Suprapubic skin (tissue), 4 donors: ENCODE measurements around the gene RFX8. TPM values are rescaled to one million over a fixed set of nuclear protein-coding genes. Genes with fewer than 3 reads are reported as not detected.

Experiments used
- DNase-seq, 2 donors: peaks; one replicate each; pipeline ENCODE4 v3.0.0-alpha.2; 2019; ENCODE audit warnings: low spot score in 2 of 2
- H3K27ac ChIP-seq: fragments of 200-600 bp; sonication (generic); one replicate; pipeline ENCODE4 v1.5.1; 2019
- H3K27me3 ChIP-seq: fragments of 200-600 bp; sonication (generic); one replicate; pipeline ENCODE4 v1.5.1; 2019
- H3K36me3 ChIP-seq: fragments of 200-600 bp; sonication (generic); one replicate; pipeline ENCODE4 v1.5.1; 2019
- H3K4me1 ChIP-seq: fragments of 200-600 bp; sonication (generic); one replicate; pipeline ENCODE4 v1.5.1; 2019
- H3K4me3 ChIP-seq: fragments of 200-600 bp; sonication (generic); one replicate; pipeline ENCODE4 v1.5.1; 2019; ENCODE audit warnings: mild to moderate bottlenecking
- H3K9me3 ChIP-seq: fragments of 200-600 bp; sonication (generic); one replicate; pipeline ENCODE4 v1.5.1; 2019
- EP300 ChIP-seq: sonication (generic); formaldehyde crosslinking; IDR thresholded peaks from one replicate; pipeline ENCODE4 v1.6.1; 2017; ENCODE audit warnings: antibody characterized with exemption
- POLR2A ChIP-seq, 2 donors: fragments of 450-650 bp; IDR thresholded peaks; one replicate each; pipeline ENCODE4 v1.6.1; 2017; ENCODE audit warnings: antibody characterized with exemption in 2 of 2, mild to moderate bottlenecking in 2 of 2, moderate library complexity in 2 of 2
- POLR2AphosphoS5 ChIP-seq, 3 donors: sonication (generic); formaldehyde crosslinking; IDR thresholded peaks; one replicate each; pipeline ENCODE4 v1.6.1; 2017; ENCODE audit warnings: antibody characterized with exemption in 3 of 3
- WGBS: methylation state at CpG from one replicate; pipeline ENCODE4 v1.1.5; 2018; 5-methylcytosine and 5-hydroxymethylcytosine counted together
- total RNA-seq, 4 donors: library from RNA; depleted of rRNA; stranded (reverse); fragments of >200 nt; gene quantifications; one replicate each; pipeline ENCODE4 v1.1.0, GENCODE V29; 2016
- TF ChIP-seq, protein P1 (sequence below), 2 donors: fragments of 200-600 bp in 1 of 2; fragments of 450-650 bp in 1 of 2; sonication (generic) in 1 of 2; IDR thresholded peaks; one replicate each; pipeline ENCODE4 v1.5.1; 2016 to 2019; ENCODE audit warnings: antibody characterized with exemption in 2 of 2, mild to moderate bottlenecking in 1 of 2, moderate library complexity in 1 of 2

Gene RFX8
- total RNA-seq, 4 donors from 2014 or later: 0.70 TPM; not detected in 3

DNA sequence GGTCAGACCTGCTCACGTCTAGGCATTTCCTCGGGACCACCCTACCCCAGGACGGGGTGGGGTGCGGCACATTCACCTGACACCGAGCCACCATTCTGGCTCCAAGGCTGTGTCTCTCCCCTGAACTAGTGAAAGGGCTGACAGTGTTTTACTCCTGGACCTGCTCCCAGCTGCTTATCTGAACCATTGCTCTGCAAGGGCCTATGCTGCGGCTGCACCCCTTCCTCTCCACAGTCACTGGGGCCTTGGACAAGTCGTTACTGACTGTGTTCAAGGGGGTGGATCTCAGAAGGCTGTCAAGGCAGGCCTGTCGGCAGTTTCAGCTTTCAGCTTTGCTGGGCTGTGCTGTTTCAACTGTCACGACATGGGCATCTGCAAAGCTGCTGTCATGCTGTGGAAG lies 99.3 kb downstream of the RFX8 start:
- H3K27me3 ChIP-seq: no peaks in the 10 kb centered on the region
- WGBS: 73% methylated on average over 6 of the region's 9 CpGs

DNA sequence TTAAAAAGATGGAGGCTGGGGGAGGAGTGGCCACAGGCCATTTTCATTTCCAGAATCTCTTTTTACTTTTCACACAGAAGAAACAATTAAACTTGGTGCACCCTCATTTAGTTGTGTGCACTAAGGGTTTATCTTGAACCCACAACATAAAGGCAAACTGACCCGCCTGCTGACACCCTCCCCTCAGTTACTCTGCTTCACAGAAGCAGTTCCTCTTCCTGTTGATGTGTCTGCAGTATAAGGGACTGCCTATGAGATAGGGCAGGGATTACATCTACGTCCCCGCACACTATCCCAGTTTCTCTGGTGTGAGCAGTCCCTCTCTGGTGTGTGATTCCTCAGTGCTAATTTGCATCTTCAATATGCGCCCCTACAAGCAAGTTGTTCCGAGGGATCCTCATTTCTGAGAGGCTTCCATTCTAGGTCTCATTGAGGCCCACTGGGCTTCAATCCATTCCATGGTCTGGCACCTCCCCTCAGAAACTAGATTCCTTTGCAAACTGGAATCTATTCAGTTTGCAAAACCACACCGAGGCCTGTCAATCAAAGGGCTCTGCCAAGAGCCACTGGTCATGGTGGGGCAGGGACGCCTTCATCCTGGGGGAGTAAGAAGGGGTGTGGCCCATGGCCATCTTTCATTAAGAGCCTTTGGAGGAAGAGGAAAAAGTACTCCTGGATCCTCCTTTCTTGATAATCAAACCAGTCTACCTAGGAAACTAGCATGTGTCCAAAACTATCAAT lies 99.9 kb downstream of the RFX8 start:
- DNase-seq: no peak
- 84% methylated on average over 7 of the region's 7 CpGs for WGBS
- no peaks in the 10 kb centered on the region for H3K36me3 ChIP-seq
- H3K27ac ChIP-seq: no peak overlapping the region
- no peaks in the 10 kb centered on the region for H3K27me3 ChIP-seq
- H3K9me3 ChIP-seq: no peaks in the 10 kb centered on the region
- no peak overlapping the region for H3K4me3 ChIP-seq
- H3K4me1 ChIP-seq: no peaks in the 10 kb centered on the region
- TF ChIP-seq EP300 (no peak), POLR2A (IDR thresholded peaks at IDR 0.05) (no peak), POLR2AphosphoS5 (IDR thresholded peaks at IDR 0.05) (no peak)
- TF ChIP-seq, protein P1, sequence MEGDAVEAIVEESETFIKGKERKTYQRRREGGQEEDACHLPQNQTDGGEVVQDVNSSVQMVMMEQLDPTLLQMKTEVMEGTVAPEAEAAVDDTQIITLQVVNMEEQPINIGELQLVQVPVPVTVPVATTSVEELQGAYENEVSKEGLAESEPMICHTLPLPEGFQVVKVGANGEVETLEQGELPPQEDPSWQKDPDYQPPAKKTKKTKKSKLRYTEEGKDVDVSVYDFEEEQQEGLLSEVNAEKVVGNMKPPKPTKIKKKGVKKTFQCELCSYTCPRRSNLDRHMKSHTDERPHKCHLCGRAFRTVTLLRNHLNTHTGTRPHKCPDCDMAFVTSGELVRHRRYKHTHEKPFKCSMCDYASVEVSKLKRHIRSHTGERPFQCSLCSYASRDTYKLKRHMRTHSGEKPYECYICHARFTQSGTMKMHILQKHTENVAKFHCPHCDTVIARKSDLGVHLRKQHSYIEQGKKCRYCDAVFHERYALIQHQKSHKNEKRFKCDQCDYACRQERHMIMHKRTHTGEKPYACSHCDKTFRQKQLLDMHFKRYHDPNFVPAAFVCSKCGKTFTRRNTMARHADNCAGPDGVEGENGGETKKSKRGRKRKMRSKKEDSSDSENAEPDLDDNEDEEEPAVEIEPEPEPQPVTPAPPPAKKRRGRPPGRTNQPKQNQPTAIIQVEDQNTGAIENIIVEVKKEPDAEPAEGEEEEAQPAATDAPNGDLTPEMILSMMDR (IDR thresholded peaks at IDR 0.05): no peak

More for the DNA sequence above, 99.3 kb downstream of the RFX8 start:
- DNase-seq: no peak
- no peaks in the 10 kb centered on the region for H3K36me3 ChIP-seq
- H3K9me3 ChIP-seq: no peaks in the 10 kb centered on the region
- H3K27ac ChIP-seq: no peak overlapping the region
- H3K4me3 ChIP-seq: no peak overlapping the region
- TF ChIP-seq, protein P1 (IDR thresholded peaks at IDR 0.05): no peak
- TF ChIP-seq POLR2A (IDR thresholded peaks at IDR 0.05): no peak
- no peak for TF ChIP-seq EP300
- no peak for TF ChIP-seq POLR2AphosphoS5 (IDR thresholded peaks at IDR 0.05)
- H3K4me1 ChIP-seq: no peaks in the 10 kb centered on the region

DNA sequence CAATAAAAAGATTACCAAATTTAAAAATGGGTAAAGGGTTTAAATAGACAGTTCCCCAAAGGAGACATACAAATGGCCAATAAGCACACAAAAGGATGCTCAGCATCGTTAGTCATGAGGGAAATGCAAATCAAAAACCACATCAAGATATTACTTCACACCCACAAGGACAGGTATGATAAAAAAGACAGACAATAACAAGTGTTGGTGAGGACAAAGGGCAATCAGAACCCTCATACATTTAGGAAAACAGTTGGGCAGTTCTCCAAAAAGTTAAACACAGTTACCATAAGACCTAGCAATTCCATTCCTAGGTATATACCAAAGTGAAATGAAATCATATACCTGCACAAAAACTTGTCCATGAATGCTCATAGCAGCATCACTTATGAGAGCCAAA lies 102.1 kb downstream of the RFX8 start:
- WGBS: 81% methylated on average over 1 of the region's 1 CpG
- no peaks in the 10 kb centered on the region for H3K4me1 ChIP-seq
- H3K27ac ChIP-seq: no peak overlapping the region
- no peak for DNase-seq
- no peaks in the 10 kb centered on the region for H3K9me3 ChIP-seq
- H3K36me3 ChIP-seq: no peaks in the 10 kb centered on the region
- no peaks in the 10 kb centered on the region for H3K27me3 ChIP-seq
- no peak overlapping the region for H3K4me3 ChIP-seq
- TF ChIP-seq EP300 (no peak), POLR2AphosphoS5 (IDR thresholded peaks at IDR 0.05) (no peak), POLR2A (IDR thresholded peaks at IDR 0.05) (no peak)
- TF ChIP-seq, protein P1 (IDR thresholded peaks at IDR 0.05): no peak

DNA sequence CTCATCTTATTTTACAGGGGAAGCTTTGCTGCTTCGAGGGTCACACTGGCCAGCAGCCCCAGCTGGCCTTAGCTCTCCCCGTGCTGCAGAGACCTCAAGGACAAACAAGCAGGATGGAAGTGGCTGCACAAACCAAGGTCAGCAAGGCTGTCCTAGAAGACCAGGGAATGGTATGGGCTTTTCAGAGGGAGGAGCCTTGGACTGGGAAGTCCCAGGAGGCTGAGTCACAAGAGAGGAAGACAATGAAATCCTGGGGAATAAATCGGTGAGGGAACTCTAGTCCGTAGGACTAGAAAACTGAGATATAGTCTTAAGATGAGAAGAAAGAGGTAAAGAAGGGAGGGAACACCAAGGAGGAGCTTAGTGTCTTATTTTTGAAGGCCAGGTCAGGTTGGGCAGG lies 103.3 kb downstream of the RFX8 start:
- Histone ChIP-seq H3K27me3 (no peaks in the 10 kb centered on the region), H3K9me3 (no peaks in the 10 kb centered on the region), H3K4me3 (no peak overlapping the region), H3K4me1 (no peaks in the 10 kb centered on the region), H3K36me3 (no peaks in the 10 kb centered on the region), H3K27ac (no peak overlapping the region)
- WGBS: 64% methylated on average over 4 of the region's 4 CpGs
- TF ChIP-seq POLR2AphosphoS5 (IDR thresholded peaks at IDR 0.05): no peak
- TF ChIP-seq, protein P1 (IDR thresholded peaks at IDR 0.05): no peak
- no peak for TF ChIP-seq POLR2A (IDR thresholded peaks at IDR 0.05)
- no peak for TF ChIP-seq EP300
- no peak for DNase-seq

DNA sequence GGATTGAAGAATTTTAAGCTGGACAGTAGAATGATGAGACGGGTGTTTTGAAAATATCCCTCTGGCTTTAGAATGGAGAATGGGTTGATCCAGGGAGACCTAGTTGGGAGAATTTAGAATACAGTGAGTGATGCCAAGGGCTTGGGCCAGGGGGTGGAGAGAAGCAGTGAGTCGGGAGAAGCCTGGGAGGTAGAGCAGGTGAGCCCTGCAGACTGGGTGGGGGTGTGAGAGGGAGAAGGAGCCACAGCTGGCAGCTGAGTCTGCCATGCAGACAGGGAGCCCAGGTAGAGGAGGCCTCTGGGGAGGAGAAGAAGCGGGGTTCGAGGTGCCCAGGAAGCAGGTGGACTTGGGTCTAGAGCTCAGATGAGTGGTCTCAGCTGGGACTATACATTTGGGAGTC lies 105.8 kb downstream of the RFX8 start:
- Histone ChIP-seq H3K4me3 (no peak overlapping the region), H3K27me3 (no peaks in the 10 kb centered on the region), H3K27ac (no peak overlapping the region), H3K9me3 (no peaks in the 10 kb centered on the region), H3K4me1 (no peaks in the 10 kb centered on the region), H3K36me3 (no peaks in the 10 kb centered on the region)
- DNase-seq: no peak
- TF ChIP-seq POLR2A (IDR thresholded peaks at IDR 0.05) (no peak), POLR2AphosphoS5 (IDR thresholded peaks at IDR 0.05) (no peak)
- TF ChIP-seq, protein P1 (IDR thresholded peaks at IDR 0.05): no peak
- WGBS: 92% methylated on average over 4 of the region's 4 CpGs
